ENCODE measurements around the gene NT5DC1. TPM values are rescaled to one million over a fixed set of nuclear protein-coding genes. Genes with fewer than 3 reads are reported as not detected.

NT5DC1 gene
- total and polyA plus RNA-seq, 11 donors, result 6.5 to 72.4 (median 50.9) TPM

- WGBS, 4 donors, result 71 to 83% (median 80%) methylated on average over 3 of the region's 3 CpGs
- peaks cover 0 to 6% (median 0%) of the 10 kb centered on the region in 9 donors for H3K36me3 ChIP-seq
- ATAC-seq, result no peak
- H3K27ac ChIP-seq, result no peak overlapping the region
- no peaks in the 10 kb centered on the region for H3K9me3 ChIP-seq
- TF ChIP-seq, protein P1, sequence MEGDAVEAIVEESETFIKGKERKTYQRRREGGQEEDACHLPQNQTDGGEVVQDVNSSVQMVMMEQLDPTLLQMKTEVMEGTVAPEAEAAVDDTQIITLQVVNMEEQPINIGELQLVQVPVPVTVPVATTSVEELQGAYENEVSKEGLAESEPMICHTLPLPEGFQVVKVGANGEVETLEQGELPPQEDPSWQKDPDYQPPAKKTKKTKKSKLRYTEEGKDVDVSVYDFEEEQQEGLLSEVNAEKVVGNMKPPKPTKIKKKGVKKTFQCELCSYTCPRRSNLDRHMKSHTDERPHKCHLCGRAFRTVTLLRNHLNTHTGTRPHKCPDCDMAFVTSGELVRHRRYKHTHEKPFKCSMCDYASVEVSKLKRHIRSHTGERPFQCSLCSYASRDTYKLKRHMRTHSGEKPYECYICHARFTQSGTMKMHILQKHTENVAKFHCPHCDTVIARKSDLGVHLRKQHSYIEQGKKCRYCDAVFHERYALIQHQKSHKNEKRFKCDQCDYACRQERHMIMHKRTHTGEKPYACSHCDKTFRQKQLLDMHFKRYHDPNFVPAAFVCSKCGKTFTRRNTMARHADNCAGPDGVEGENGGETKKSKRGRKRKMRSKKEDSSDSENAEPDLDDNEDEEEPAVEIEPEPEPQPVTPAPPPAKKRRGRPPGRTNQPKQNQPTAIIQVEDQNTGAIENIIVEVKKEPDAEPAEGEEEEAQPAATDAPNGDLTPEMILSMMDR (IDR thresholded peaks at IDR 0.05), result no peak
- TF ChIP-seq POLR2A (IDR thresholded peaks at IDR 0.05), result no peak
- no peak for DNase-seq
- H3K4me3 ChIP-seq, result no peak overlapping the region
- no peaks in the 10 kb centered on the region for H3K27me3 ChIP-seq
- H3K4me1 ChIP-seq, result peaks cover 0 to 5% (median under 1%) of the 10 kb centered on the region in 12 donors
- intact Hi-C loops (cut with DNase I), result no loop called here
Observed at GRCh38 chr6:116133453-116133852, 32.8 kb downstream of the NT5DC1 start.

GRCh38 chr6:116136373-116136772, 35.7 kb downstream of the NT5DC1 start:
- intact Hi-C loops (cut with DNase I), result no loop called here
- no peak for TF ChIP-seq POLR2A (IDR thresholded peaks at IDR 0.05)
- TF ChIP-seq, protein P1 (IDR thresholded peaks at IDR 0.05), result no peak
- ATAC-seq (no peak), DNase-seq (no peak)
- H3K4me3 ChIP-seq, result no peak overlapping the region
- no peak overlapping the region for H3K27ac ChIP-seq
- 91 to 100% (median 95%) methylated on average over 1 of the region's 1 CpG for WGBS, 4 donors
- peaks cover 0 to 5% (median 0%) of the 10 kb centered on the region in 12 donors for H3K4me1 ChIP-seq
- H3K27me3 ChIP-seq, result no peaks in the 10 kb centered on the region
- H3K36me3 ChIP-seq, result peaks cover 0 to 17% (median 0%) of the 10 kb centered on the region in 9 donors
- H3K9me3 ChIP-seq, result no peaks in the 10 kb centered on the region

- DNase-seq, result no peak
- Histone ChIP-seq H3K27me3 (no peaks in the 10 kb centered on the region), H3K27ac (no peak overlapping the region), H3K9me3 (no peaks in the 10 kb centered on the region), H3K4me1 (peaks cover 0 to 5% (median 0%) of the 10 kb centered on the region in 12 donors), H3K36me3 (peaks cover 0 to 17% (median 0%) of the 10 kb centered on the region in 9 donors), H3K4me3 (no peak overlapping the region)
- TF ChIP-seq, protein P1 (IDR thresholded peaks at IDR 0.05), result no peak
- TF ChIP-seq POLR2A (IDR thresholded peaks at IDR 0.05), result no peak
- no peak for ATAC-seq
- intact Hi-C loops (cut with DNase I), result no loop called here
- WGBS, 4 donors, result 87 to 90% (median 88%) methylated on average over 5 of the region's 5 CpGs
Observed at GRCh38 chr6:116136933-116137340, 36.3 kb downstream of the NT5DC1 start.

DNA sequence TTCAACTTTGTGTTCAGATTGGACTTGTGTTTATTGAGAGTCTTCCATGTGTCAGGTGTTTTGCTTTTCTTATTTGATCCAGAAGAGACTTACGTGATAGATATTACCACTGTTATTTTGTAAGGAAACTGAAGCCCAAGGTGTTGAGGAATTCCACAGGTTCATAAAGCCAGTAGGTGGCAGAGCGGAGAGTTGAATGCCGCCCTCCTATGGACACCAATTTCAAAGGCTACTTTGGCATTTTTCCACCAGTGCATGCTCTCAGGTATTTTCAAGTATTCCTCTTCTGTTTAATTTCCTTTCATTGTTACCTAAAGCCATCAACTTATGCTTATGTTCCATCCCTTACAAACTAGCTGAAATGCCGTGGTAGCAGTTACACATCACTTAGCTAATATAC, 39.3 kb downstream of the NT5DC1 start:
- Histone ChIP-seq H3K4me3 (no peak overlapping the region), H3K4me1 (peaks cover 0 to 10% (median 6%) of the 10 kb centered on the region in 12 donors), H3K36me3 (peaks cover 0 to 17% (median 0%) of the 10 kb centered on the region in 9 donors), H3K27me3 (no peaks in the 10 kb centered on the region), H3K27ac (no peak overlapping the region), H3K9me3 (no peaks in the 10 kb centered on the region)
- 92 to 95% (median 94%) methylated on average over 4 of the region's 4 CpGs for WGBS, 4 donors
- TF ChIP-seq, protein P1 (IDR thresholded peaks at IDR 0.05), result no peak
- no peak for TF ChIP-seq POLR2A (IDR thresholded peaks at IDR 0.05)
- ATAC-seq (no peak), DNase-seq (no peak)
- intact Hi-C loops (cut with DNase I), result no loop called here
